Measurements from ENCODE around the gene RPS6KA6. TPM values are rescaled to one million over a fixed set of nuclear protein-coding genes. Genes with fewer than 3 reads are reported as not detected.

The RPS6KA6 gene
- total RNA-seq, 1 donor from 2014 or later, result 7.8 TPM

- no peak for TF ChIP-seq CTCF (conservative IDR thresholded peaks at IDR 0.05)
- H3K4me3 Mint-ChIP-seq, result no peak overlapping the region
- peaks cover 7% of the 10 kb centered on the region for H3K36me3 Mint-ChIP-seq (ENCODE audit: low read depth)
- no peak overlapping the region for H3K27ac Mint-ChIP-seq (ENCODE audit: unreplicated experiment)
- H3K27me3 Mint-ChIP-seq (ENCODE audit: low read depth), result no peaks in the 10 kb centered on the region
- peaks cover 9% of the 10 kb centered on the region for H3K9me3 Mint-ChIP-seq
- H3K4me1 Mint-ChIP-seq, result no peaks in the 10 kb centered on the region
- no peak for DNase-seq (ENCODE audit: low read depth, low spot score)
Measured at GRCh38 chrX:84165711-84166110, 22.3 kb downstream of the RPS6KA6 start.

GRCh38 chrX:84162401-84162800 lies 25.6 kb downstream of the RPS6KA6 start:
- Mint-ChIP-seq H3K36me3 (ENCODE audit: low read depth) (peaks cover 3% of the 10 kb centered on the region), H3K27ac (ENCODE audit: unreplicated experiment) (no peak overlapping the region), H3K27me3 (ENCODE audit: low read depth) (no peaks in the 10 kb centered on the region), H3K9me3 (peaks cover 5% of the 10 kb centered on the region), H3K4me1 (no peaks in the 10 kb centered on the region), H3K4me3 (no peak overlapping the region)
- no peak for TF ChIP-seq CTCF (conservative IDR thresholded peaks at IDR 0.05)
- DNase-seq (ENCODE audit: low read depth, low spot score), result no peak

GRCh38 chrX:84161641-84162040 lies 26.4 kb downstream of the RPS6KA6 start:
- H3K27ac Mint-ChIP-seq (ENCODE audit: unreplicated experiment), result no peak overlapping the region
- H3K4me1 Mint-ChIP-seq, result no peaks in the 10 kb centered on the region
- no peak for DNase-seq (ENCODE audit: low read depth, low spot score)
- peaks cover 2% of the 10 kb centered on the region for H3K9me3 Mint-ChIP-seq
- H3K4me3 Mint-ChIP-seq, result no peak overlapping the region
- no peaks in the 10 kb centered on the region for H3K27me3 Mint-ChIP-seq (ENCODE audit: low read depth)
- no peak for TF ChIP-seq CTCF (conservative IDR thresholded peaks at IDR 0.05)
- no peaks in the 10 kb centered on the region for H3K36me3 Mint-ChIP-seq (ENCODE audit: low read depth)

- H3K9me3 Mint-ChIP-seq, result no peaks in the 10 kb centered on the region
- H3K27me3 Mint-ChIP-seq (ENCODE audit: low read depth), result no peaks in the 10 kb centered on the region
- no peak overlapping the region for H3K27ac Mint-ChIP-seq (ENCODE audit: unreplicated experiment)
Measured at GRCh38 chrX:84160736-84161135, 27.3 kb downstream of the RPS6KA6 start.

GRCh38 chrX:84156821-84157220 lies 31.2 kb downstream of the RPS6KA6 start:
- no peak overlapping the region for H3K27ac Mint-ChIP-seq (ENCODE audit: unreplicated experiment)
- H3K9me3 Mint-ChIP-seq, result no peaks in the 10 kb centered on the region
- DNase-seq (ENCODE audit: low read depth, low spot score), result no peak
- no peaks in the 10 kb centered on the region for H3K4me1 Mint-ChIP-seq
- TF ChIP-seq CTCF (conservative IDR thresholded peaks at IDR 0.05), result no peak
- peaks cover 3% of the 10 kb centered on the region for H3K36me3 Mint-ChIP-seq (ENCODE audit: low read depth)
- no peaks in the 10 kb centered on the region for H3K27me3 Mint-ChIP-seq (ENCODE audit: low read depth)
- H3K4me3 Mint-ChIP-seq, result no peak overlapping the region

More at GRCh38 chrX:84160736-84161135, 27.3 kb downstream of the RPS6KA6 start:
- H3K36me3 Mint-ChIP-seq (ENCODE audit: low read depth), result no peaks in the 10 kb centered on the region
- DNase-seq (ENCODE audit: low read depth, low spot score), result no peak
- TF ChIP-seq CTCF (conservative IDR thresholded peaks at IDR 0.05), result no peak
- no peak overlapping the region for H3K4me3 Mint-ChIP-seq
- no peaks in the 10 kb centered on the region for H3K4me1 Mint-ChIP-seq

- no peak for TF ChIP-seq CTCF (conservative IDR thresholded peaks at IDR 0.05)
- no peak overlapping the region for H3K27ac Mint-ChIP-seq (ENCODE audit: unreplicated experiment)
- no peaks in the 10 kb centered on the region for H3K4me1 Mint-ChIP-seq
- no peaks in the 10 kb centered on the region for H3K27me3 Mint-ChIP-seq (ENCODE audit: low read depth)
- no peak for DNase-seq (ENCODE audit: low read depth, low spot score)
- H3K4me3 Mint-ChIP-seq, result no peak overlapping the region
- H3K36me3 Mint-ChIP-seq (ENCODE audit: low read depth), result peaks cover 3% of the 10 kb centered on the region
- no peaks in the 10 kb centered on the region for H3K9me3 Mint-ChIP-seq
Measured at GRCh38 chrX:84155938-84156337, 32.1 kb downstream of the RPS6KA6 start.
